Suprapubic skin (tissue), 4 donors: Measurements from ENCODE around the gene BMPER. TPM values are rescaled to one million over a fixed set of nuclear protein-coding genes. Genes with fewer than 3 reads are reported as not detected.

Experiments used
- DNase-seq, 2 donors: peaks; one replicate each; pipeline ENCODE4 v3.0.0-alpha.2; 2019; ENCODE audit warnings: low spot score in 2 of 2
- H3K27ac ChIP-seq: fragments of 200-600 bp; sonication (generic); one replicate; pipeline ENCODE4 v1.5.1; 2019
- H3K27me3 ChIP-seq: fragments of 200-600 bp; sonication (generic); one replicate; pipeline ENCODE4 v1.5.1; 2019
- H3K36me3 ChIP-seq: fragments of 200-600 bp; sonication (generic); one replicate; pipeline ENCODE4 v1.5.1; 2019
- H3K4me1 ChIP-seq: fragments of 200-600 bp; sonication (generic); one replicate; pipeline ENCODE4 v1.5.1; 2019
- H3K4me3 ChIP-seq: fragments of 200-600 bp; sonication (generic); one replicate; pipeline ENCODE4 v1.5.1; 2019; ENCODE audit warnings: mild to moderate bottlenecking
- H3K9me3 ChIP-seq: fragments of 200-600 bp; sonication (generic); one replicate; pipeline ENCODE4 v1.5.1; 2019
- EP300 ChIP-seq: sonication (generic); formaldehyde crosslinking; IDR thresholded peaks from one replicate; pipeline ENCODE4 v1.6.1; 2017; ENCODE audit warnings: antibody characterized with exemption
- POLR2A ChIP-seq, 2 donors: fragments of 450-650 bp; IDR thresholded peaks; one replicate each; pipeline ENCODE4 v1.6.1; 2017; ENCODE audit warnings: antibody characterized with exemption in 2 of 2, mild to moderate bottlenecking in 2 of 2, moderate library complexity in 2 of 2
- POLR2AphosphoS5 ChIP-seq, 3 donors: sonication (generic); formaldehyde crosslinking; IDR thresholded peaks; one replicate each; pipeline ENCODE4 v1.6.1; 2017; ENCODE audit warnings: antibody characterized with exemption in 3 of 3
- WGBS: methylation state at CpG from one replicate; pipeline ENCODE4 v1.1.5; 2018; 5-methylcytosine and 5-hydroxymethylcytosine counted together
- total RNA-seq, 4 donors: library from RNA; depleted of rRNA; stranded (reverse); fragments of >200 nt; gene quantifications; one replicate each; pipeline ENCODE4 v1.1.0, GENCODE V29; 2016
- TF ChIP-seq, protein P1 (sequence below), 2 donors: fragments of 200-600 bp in 1 of 2; fragments of 450-650 bp in 1 of 2; sonication (generic) in 1 of 2; IDR thresholded peaks; one replicate each; pipeline ENCODE4 v1.5.1; 2016 to 2019; ENCODE audit warnings: antibody characterized with exemption in 2 of 2, mild to moderate bottlenecking in 1 of 2, moderate library complexity in 1 of 2

Gene BMPER
- total RNA-seq, 4 donors from 2014 or later = 0.52 to 7.2 (median 1.2) TPM

DNA sequence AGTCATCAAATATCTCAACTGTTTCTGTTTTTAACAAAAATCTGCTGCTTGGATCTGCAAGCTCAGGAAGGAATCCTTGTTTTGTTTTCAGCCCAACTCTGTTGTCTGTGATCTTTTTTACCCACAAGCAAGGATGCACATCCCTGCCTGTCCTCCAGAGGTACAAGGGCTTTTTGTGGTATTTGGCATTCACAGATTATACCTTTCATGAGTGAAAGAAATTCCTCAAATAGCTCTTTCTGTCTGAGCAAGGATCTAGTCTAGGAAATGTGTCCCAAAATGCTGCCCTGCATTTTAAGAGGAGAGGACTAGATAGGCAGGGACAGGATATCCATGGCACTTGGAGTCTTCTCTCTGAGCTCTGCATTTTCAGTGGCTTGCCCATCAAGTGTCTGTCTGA, 151.8 kb downstream of the BMPER start:
- Histone ChIP-seq H3K36me3 (no peaks in the 10 kb centered on the region), H3K4me3 (no peak overlapping the region), H3K9me3 (no peaks in the 10 kb centered on the region), H3K27ac (no peak overlapping the region), H3K27me3 (no peaks in the 10 kb centered on the region), H3K4me1 (peaks cover 11% of the 10 kb centered on the region)
- no peak for DNase-seq
- TF ChIP-seq EP300 (no peak), POLR2A (IDR thresholded peaks at IDR 0.05) (no peak), POLR2AphosphoS5 (IDR thresholded peaks at IDR 0.05) (no peak)
- TF ChIP-seq, protein P1, sequence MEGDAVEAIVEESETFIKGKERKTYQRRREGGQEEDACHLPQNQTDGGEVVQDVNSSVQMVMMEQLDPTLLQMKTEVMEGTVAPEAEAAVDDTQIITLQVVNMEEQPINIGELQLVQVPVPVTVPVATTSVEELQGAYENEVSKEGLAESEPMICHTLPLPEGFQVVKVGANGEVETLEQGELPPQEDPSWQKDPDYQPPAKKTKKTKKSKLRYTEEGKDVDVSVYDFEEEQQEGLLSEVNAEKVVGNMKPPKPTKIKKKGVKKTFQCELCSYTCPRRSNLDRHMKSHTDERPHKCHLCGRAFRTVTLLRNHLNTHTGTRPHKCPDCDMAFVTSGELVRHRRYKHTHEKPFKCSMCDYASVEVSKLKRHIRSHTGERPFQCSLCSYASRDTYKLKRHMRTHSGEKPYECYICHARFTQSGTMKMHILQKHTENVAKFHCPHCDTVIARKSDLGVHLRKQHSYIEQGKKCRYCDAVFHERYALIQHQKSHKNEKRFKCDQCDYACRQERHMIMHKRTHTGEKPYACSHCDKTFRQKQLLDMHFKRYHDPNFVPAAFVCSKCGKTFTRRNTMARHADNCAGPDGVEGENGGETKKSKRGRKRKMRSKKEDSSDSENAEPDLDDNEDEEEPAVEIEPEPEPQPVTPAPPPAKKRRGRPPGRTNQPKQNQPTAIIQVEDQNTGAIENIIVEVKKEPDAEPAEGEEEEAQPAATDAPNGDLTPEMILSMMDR (IDR thresholded peaks at IDR 0.05) = no peak

DNA sequence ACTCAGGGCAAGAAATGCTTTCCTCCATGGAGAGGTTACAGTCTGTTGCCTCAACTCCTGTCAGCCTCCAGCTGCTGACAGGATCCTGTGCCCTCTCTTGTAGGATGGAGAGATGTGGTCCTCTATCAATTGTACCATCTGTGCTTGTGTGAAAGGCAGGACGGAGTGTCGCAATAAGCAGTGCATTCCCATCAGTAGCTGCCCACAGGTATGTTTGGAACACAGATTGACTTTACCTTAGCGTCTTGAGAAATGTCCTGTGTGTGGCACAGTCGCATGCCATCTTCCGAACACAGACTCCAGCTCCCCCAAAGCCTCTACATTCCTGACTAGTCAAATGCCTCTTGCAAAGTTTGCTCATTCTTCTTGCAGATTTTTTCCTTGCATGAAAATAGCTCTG, 152.6 kb downstream of the BMPER start:
- no peaks in the 10 kb centered on the region for H3K9me3 ChIP-seq
- no peaks in the 10 kb centered on the region for H3K27me3 ChIP-seq
- no peak for DNase-seq
- H3K27ac ChIP-seq = no peak overlapping the region
- H3K4me1 ChIP-seq = peaks cover 11% of the 10 kb centered on the region
- H3K36me3 ChIP-seq = no peaks in the 10 kb centered on the region
- no peak overlapping the region for H3K4me3 ChIP-seq
- TF ChIP-seq POLR2AphosphoS5 (IDR thresholded peaks at IDR 0.05) = no peak
- no peak for TF ChIP-seq EP300
- TF ChIP-seq POLR2A (IDR thresholded peaks at IDR 0.05) = no peak
- TF ChIP-seq, protein P1 (IDR thresholded peaks at IDR 0.05) = no peak
- 73% methylated on average over 5 of the region's 5 CpGs for WGBS

DNA sequence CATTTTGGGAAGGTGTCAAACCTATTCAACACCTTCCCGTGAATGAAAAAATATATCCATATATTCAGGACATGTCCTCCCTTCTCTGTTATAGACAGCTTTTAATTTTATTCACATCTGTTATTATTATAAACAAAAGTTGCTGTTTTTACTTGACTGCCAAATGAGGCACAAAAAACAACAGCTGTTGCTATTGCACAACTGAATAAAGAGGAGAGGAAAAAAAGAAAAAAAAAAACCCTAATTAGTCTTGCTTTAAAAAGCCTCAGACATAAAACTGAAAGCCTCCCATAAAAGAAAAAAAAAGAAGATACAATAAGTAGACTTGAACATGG, 153.4 kb downstream of the BMPER start:
- WGBS = 30% methylated on average over 1 of the region's 1 CpG
- Histone ChIP-seq H3K36me3 (no peaks in the 10 kb centered on the region), H3K4me3 (no peak overlapping the region), H3K27ac (no peak overlapping the region), H3K9me3 (no peaks in the 10 kb centered on the region), H3K27me3 (no peaks in the 10 kb centered on the region), H3K4me1 (peaks cover 11% of the 10 kb centered on the region)
- DNase-seq = no peak
- TF ChIP-seq EP300 (no peak), POLR2AphosphoS5 (IDR thresholded peaks at IDR 0.05) (no peak), POLR2A (IDR thresholded peaks at IDR 0.05) (no peak)
- TF ChIP-seq, protein P1 (IDR thresholded peaks at IDR 0.05) = no peak

DNA sequence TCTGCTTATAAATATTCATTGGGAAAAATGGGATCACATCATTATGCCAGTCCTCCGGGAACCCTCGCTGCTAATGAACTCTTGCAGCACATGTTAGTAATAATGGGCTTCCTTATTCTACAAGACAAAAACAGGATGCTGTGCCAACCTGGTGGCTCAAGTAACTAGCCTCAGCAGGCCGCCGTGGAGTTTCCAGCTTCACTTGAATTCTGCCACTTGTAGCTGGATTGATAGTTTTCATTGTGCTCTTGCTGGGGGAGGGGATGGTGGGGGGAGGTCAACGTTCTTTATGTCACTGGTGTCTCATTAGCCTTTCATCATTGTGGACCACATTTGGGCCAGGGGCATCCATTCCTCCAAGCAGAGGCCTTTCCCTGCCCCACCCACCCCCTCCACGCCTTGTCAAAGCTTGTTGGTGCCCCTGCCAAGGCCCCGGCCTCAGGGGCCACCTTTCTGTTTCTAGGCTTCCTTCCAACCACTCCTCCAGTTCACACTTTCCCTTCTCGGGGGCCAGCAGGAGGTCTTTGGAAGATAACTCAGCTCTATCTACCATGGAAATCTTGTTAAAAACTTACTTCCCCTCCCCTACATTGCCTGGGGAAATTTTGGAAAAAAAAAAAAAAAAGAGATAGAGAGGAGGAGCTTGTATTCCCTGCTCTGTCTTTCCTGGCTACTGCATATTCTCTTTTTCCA, 153.9 kb downstream of the BMPER start:
- no peak for DNase-seq

DNA sequence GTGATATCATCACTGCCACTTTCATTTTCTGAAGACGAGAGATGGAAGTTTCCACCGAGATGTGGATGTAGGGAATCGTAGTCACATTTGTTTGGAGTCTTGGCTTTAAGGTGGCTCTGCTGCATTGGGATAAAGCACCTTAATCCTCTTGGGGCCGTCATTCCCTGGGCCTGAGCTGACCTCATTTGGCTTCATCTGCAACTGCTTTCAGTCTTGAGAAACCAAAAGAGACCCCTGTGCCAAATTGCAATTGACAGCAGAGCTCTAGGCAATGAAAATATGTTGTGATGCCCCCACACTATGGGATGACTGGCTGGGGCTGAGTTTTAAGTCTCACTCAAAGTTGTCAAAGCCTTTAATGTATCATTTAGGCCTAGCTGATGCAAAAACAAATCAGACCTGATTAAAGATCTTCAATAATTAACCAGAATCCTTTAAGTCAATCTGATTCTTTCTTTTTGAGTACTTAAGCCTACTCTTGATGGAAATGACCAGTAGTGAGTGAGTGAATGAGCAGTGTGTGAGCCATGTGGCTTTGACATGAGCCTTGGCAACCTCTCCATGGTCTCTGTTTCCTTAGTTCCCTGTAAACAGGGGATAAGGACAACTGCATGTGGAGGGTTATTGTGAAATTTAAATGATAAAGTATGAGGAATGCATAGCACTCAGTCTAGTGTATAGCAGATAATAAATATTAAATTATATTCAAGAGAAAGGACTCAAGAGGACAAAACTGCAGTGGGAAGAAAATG, 155.0 kb downstream of the BMPER start:
- H3K4me1 ChIP-seq = peaks cover 11% of the 10 kb centered on the region
- no peak for DNase-seq
- no peaks in the 10 kb centered on the region for H3K36me3 ChIP-seq
- TF ChIP-seq, protein P1 (IDR thresholded peaks at IDR 0.05) = no peak
- TF ChIP-seq POLR2A (IDR thresholded peaks at IDR 0.05) (no peak), POLR2AphosphoS5 (IDR thresholded peaks at IDR 0.05) (no peak), EP300 (no peak)
- no peak overlapping the region for H3K4me3 ChIP-seq
- H3K9me3 ChIP-seq = no peaks in the 10 kb centered on the region
- no peak overlapping the region for H3K27ac ChIP-seq
- no peaks in the 10 kb centered on the region for H3K27me3 ChIP-seq
- WGBS = 52% methylated on average over 4 of the region's 4 CpGs

More for the DNA sequence above, 153.9 kb downstream of the BMPER start:
- 12% methylated on average over 8 of the region's 8 CpGs for WGBS
- no peak overlapping the region for H3K4me3 ChIP-seq
- H3K27ac ChIP-seq = no peak overlapping the region
- no peaks in the 10 kb centered on the region for H3K9me3 ChIP-seq
- H3K27me3 ChIP-seq = no peaks in the 10 kb centered on the region
- no peak for TF ChIP-seq POLR2A (IDR thresholded peaks at IDR 0.05)
- TF ChIP-seq EP300 = no peak
- no peak for TF ChIP-seq POLR2AphosphoS5 (IDR thresholded peaks at IDR 0.05)
- TF ChIP-seq, protein P1 (IDR thresholded peaks at IDR 0.05) = no peak
- H3K4me1 ChIP-seq = peaks cover 11% of the 10 kb centered on the region
- no peaks in the 10 kb centered on the region for H3K36me3 ChIP-seq
